ENCODE data around the gene THSD7B.
"Not testable (repeated sequence)": the region's sequence is repeated elsewhere in the genome, so short reads cannot be mapped to it uniquely, and the experiment has no call there.

Gene THSD7B

GRCh38 chr2:137051778-137052398 is 286.5 kb downstream of the THSD7B start:
- no peak for DNase-seq

GRCh38 chr2:137056704-137057103 is 291.4 kb downstream of the THSD7B start:
- no peak for DNase-seq

GRCh38 chr2:137076111-137076765 is 310.9 kb downstream of the THSD7B start:
- not testable (repeated sequence) for DNase-seq

GRCh38 chr2:137091704-137092103 is 326.4 kb downstream of the THSD7B start:
- DNase-seq: peak; percentile 63

GRCh38 chr2:137093116-137093515 is 327.8 kb downstream of the THSD7B start:
- DNase-seq: no peak

GRCh38 chr2:137096187-137096586 is 330.8 kb downstream of the THSD7B start:
- no peak for DNase-seq

GRCh38 chr2:137096693-137097092 is 331.3 kb downstream of the THSD7B start:
- no peak for DNase-seq

GRCh38 chr2:137101814-137102213 is 336.5 kb downstream of the THSD7B start:
- DNase-seq: not testable (repeated sequence)

- DNase-seq: no peak
Measured at GRCh38 chr2:137107904-137108303, 342.6 kb downstream of the THSD7B start.

GRCh38 chr2:137111896-137112295 is 346.6 kb downstream of the THSD7B start:
- DNase-seq: no peak

GRCh38 chr2:137115081-137115794 is 349.9 kb downstream of the THSD7B start:
- DNase-seq: no peak

- DNase-seq: no peak
Measured at GRCh38 chr2:137115795-137116089, 350.4 kb downstream of the THSD7B start.

- no peak for DNase-seq
Measured at GRCh38 chr2:137117385-137117784, 352.0 kb downstream of the THSD7B start.

- no peak for DNase-seq
Measured at GRCh38 chr2:137118140-137118539, 352.8 kb downstream of the THSD7B start.

GRCh38 chr2:137123226-137123625 is 357.9 kb downstream of the THSD7B start:
- DNase-seq: no peak

- DNase-seq: no peak
Measured at GRCh38 chr2:137133225-137133624, 367.9 kb downstream of the THSD7B start.

GRCh38 chr2:137138263-137138662 is 372.9 kb downstream of the THSD7B start:
- no peak for DNase-seq

GRCh38 chr2:137151731-137152130 is 386.4 kb downstream of the THSD7B start:
- DNase-seq: no peak

GRCh38 chr2:137154946-137155345 is 389.6 kb downstream of the THSD7B start:
- no peak for DNase-seq

GRCh38 chr2:137155356-137156104 is 390.2 kb downstream of the THSD7B start:
- DNase-seq: no peak

GRCh38 chr2:137156221-137156844 is 391.0 kb downstream of the THSD7B start:
- no peak for DNase-seq

GRCh38 chr2:137157851-137158250 is 392.5 kb downstream of the THSD7B start:
- no peak for DNase-seq

GRCh38 chr2:137161250-137161649 is 395.9 kb downstream of the THSD7B start:
- no peak for DNase-seq

All from MV-4-11 (cell line).